DND-41 (cell line): ENCODE results near the gene C1orf21.

Source experiments
- CTCF ChIP-seq: IDR thresholded peaks from 2 replicates; pipeline ENCODE4 v1.5.1; 2012; ENCODE audit warnings: borderline replicate concordance, low read length, moderate library complexity, mild to moderate bottlenecking; ENCODE audit not compliant: poor library complexity, severe bottlenecking; ENCODE audit errors: extremely low read depth
- EZH2 ChIP-seq: IDR thresholded peaks from 3 replicates; pipeline ENCODE4 v1.6.1; 2012; ENCODE audit warnings: borderline replicate concordance, low read depth, mild to moderate bottlenecking, moderate library complexity, low read length, inconsistent platforms; ENCODE audit not compliant: severe bottlenecking

GRCh38 chr1:184536246-184536985, 149.6 kb downstream of the C1orf21 start:
- TF ChIP-seq CTCF (no peak), EZH2 (no peak)
